Upper lobe of left lung (tissue), 4 donors: Measurements from ENCODE around the gene NCAPD3.

Experiments used
- EP300 ChIP-seq, 4 donors: sonication (generic); formaldehyde crosslinking; IDR thresholded peaks; one replicate each; pipeline ENCODE4 v1.5.1; 2017; ENCODE audit warnings: antibody characterized with exemption in 4 of 4, control low read depth in 2 of 4
- POLR2A ChIP-seq, 4 donors: fragments of 450-650 bp; IDR thresholded peaks; one replicate each; pipeline ENCODE4 v1.5.1; 2016 to 2017; ENCODE audit warnings: antibody characterized with exemption in 4 of 4, mild to moderate bottlenecking in 2 of 4
- POLR2AphosphoS5 ChIP-seq, 2 donors: sonication (generic); formaldehyde crosslinking; IDR thresholded peaks; one replicate each; pipeline ENCODE4 v1.5.1; 2017; ENCODE audit warnings: antibody characterized with exemption in 2 of 2
- TF ChIP-seq, protein P1 (sequence below), 6 experiments: fragments of 450-650 bp in 4 of 6; fragments of 200-600 bp in 2 of 6; sonication (generic) in 2 of 6; IDR thresholded peaks; one replicate each; pipeline ENCODE4 v1.5.1; 2016 to 2019; ENCODE audit warnings: antibody characterized with exemption in 6 of 6

DNA sequence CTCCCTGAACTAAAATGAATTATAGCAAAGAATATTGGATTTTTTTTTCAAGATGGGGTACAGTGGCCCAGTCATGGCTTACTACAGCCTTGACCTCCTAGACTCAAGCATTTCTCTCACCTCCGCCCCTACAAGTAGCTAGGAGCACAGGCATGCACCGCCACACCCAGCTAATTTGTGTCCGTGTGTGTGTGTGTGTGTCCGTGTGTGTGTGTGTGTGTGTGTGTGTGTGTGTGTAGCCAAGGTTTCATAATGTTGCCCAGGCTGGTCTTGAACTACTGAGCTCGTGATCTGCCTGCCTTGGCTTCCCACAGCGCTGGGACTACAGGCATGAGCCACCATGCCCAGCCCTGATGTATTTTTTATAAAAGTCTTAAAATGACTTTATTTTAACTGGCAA is 16.8 kb upstream of the NCAPD3 start:
- TF ChIP-seq, protein P1, sequence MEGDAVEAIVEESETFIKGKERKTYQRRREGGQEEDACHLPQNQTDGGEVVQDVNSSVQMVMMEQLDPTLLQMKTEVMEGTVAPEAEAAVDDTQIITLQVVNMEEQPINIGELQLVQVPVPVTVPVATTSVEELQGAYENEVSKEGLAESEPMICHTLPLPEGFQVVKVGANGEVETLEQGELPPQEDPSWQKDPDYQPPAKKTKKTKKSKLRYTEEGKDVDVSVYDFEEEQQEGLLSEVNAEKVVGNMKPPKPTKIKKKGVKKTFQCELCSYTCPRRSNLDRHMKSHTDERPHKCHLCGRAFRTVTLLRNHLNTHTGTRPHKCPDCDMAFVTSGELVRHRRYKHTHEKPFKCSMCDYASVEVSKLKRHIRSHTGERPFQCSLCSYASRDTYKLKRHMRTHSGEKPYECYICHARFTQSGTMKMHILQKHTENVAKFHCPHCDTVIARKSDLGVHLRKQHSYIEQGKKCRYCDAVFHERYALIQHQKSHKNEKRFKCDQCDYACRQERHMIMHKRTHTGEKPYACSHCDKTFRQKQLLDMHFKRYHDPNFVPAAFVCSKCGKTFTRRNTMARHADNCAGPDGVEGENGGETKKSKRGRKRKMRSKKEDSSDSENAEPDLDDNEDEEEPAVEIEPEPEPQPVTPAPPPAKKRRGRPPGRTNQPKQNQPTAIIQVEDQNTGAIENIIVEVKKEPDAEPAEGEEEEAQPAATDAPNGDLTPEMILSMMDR (IDR thresholded peaks at IDR 0.05): no peak
- TF ChIP-seq EP300 (IDR thresholded peaks at IDR 0.05): no peak
- no peak for TF ChIP-seq POLR2AphosphoS5 (IDR thresholded peaks at IDR 0.05)
- no peak for TF ChIP-seq POLR2A (IDR thresholded peaks at IDR 0.05)
